HS-27A (cell line): ENCODE measurements around the gene SEBOX.

Experiments
- DNase-seq: peaks from one replicate; pipeline ENCODE4 v3.0.0-alpha.2; 2012; ENCODE audit warnings: low read depth, missing footprints

SEBOX gene, protein sequence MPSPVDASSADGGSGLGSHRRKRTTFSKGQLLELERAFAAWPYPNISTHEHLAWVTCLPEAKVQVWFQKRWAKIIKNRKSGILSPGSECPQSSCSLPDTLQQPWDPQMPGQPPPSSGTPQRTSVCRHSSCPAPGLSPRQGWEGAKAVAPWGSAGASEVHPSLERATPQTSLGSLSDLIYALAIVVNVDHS

DNA sequence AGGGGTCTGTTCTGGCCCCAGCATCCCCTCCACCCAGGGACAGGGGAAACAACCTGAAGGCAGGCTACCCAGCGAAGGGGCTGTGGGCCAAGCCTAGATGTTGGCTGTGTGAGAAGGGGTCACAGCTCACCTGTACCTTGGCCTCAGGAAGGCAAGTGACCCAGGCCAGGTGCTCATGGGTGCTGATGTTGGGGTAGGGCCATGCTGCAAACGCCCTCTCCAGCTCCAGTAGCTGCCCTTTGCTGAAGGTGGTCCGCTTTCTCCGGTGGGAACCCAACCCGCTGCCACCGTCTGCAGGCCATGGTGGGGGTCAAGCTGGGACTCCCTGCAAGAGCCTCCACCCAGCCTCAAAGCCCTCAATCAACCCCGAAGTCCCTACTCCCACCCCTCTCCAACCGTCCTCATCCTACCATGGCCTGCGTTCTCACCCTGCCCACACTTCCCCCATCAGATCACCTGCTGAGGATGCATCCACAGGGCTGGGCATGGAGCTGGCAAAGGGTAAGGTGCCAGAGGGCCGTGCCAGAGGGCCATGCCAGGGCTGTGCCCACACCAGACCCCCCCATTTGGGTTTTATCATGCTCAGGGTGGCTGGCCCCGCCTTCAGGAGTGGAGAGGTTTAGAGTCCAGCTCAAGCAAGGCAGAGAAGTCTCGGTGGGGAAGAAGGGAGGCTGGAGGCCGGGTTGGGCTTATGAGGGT, at the start of gene SEBOX:
Gene SEBOX (minus strand): TSS at position 535 of the 699 bp plus-strand sequence. CDS start 48 bp downstream, at position 487.
- no peak for DNase-seq

DNA sequence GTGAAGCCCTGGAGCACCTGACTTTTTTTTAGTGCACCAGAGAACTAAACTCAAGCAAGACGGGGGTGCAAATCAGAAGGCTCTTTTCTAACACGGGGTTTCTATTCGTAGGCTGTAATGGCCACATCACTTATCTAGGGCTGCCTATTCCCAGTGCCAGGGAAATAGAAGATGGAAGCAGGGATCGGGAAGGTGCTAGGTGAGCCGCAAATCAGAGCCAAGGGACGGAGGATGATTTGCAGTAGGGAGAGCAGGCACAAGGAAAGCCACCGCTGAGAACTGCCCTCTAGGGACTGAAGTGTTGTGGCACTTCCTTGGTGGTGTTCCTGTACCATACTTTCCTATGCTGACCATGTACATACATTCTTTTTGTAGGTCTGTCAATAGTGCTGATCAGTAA, 48.8 kb upstream of the SEBOX start:
- no peak for DNase-seq

DNA sequence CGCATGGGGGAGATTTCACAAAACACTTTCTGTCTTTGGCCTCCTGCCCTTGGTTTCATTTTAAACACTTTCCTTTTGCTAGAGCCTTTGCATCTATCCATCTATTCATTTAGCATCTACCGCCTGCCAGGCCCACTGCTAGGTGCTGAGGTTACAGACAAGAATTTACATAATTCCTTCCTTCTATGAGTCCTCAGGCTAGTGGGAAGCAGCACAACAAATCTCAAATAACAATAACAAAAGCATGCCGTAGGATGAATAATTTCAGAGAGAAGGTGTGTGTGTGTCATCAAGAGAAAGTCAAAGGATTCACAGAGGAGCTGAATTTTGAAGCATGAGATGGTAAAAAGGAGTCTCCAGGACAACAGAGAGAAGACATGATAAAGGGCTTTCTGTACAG, 47.1 kb upstream of the SEBOX start:
- DNase-seq, result no peak

DNA sequence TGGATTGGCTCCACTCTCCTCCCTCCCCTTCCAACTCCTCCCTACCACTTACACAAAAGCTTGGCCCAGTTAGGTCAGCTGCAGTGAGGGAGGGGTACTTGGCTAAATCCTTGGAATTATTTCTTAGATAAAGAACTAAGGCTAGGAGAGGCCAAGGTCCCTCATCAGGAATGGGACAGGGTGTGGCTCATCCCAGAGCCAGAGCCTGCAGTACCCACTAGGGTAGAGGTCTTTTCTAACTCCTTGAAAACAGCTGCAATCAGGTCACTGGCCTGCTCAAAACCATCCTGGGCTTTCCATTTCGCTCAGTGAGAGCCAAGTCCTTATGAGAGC, 42.9 kb upstream of the SEBOX start:
- DNase-seq, result no peak

DNA sequence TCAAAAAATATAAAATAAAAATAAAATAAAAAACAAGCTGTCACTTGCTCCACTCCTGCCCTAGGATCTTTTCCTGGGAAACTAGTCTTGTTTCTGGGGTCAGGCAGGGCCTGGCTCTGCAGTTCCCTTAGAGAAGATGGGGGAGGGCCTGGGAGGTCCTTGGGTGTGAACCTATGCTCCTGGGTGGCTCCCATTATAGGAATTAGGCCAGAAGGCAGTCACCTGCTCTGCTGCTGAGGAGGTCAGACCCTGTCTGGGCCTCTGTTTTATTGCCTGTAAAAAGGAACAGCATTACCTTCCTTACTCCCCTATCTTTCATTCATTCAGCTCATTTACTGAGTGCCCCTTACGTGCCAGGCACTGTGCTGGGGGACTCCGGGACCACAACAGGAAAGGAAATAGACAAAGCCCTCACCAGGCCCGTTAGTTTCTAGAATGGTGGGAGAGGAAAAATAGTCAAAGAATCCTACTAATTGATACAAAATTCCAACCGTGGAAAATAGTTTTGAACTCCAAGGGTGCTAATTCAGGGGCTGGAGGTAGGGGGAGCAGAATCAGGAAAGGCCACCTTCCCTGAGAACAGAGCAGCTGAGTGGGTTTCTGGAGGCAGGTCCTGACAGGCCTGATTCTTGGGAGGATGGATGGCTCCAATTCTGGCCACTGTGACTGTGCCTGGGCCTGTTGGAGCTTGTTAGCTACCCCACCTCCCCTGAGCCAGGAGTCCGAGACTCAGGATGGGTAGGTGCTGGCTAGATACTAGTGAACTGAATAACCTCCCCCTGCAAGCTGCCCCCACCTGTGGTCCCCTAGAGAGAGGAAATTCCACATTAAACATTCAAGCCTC, 42.4 kb upstream of the SEBOX start:
- DNase-seq, result no peak

DNA sequence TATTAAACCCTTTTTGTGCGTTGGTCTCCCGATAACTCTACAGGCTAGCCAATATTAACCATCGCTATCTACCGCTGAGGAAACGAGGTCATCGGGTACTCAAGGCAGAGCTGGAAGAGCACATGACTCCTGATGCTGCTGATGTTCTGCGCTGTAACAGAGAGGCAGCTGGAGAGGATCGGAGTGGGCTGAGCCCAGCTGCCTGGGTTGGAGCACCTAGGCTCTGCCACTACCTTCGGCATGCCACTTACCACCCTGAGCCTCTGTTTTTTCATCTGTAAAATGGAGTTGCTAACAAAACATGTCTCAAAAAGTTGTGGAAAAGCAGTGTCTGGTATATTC, 41.4 kb upstream of the SEBOX start:
- no peak for DNase-seq

DNA sequence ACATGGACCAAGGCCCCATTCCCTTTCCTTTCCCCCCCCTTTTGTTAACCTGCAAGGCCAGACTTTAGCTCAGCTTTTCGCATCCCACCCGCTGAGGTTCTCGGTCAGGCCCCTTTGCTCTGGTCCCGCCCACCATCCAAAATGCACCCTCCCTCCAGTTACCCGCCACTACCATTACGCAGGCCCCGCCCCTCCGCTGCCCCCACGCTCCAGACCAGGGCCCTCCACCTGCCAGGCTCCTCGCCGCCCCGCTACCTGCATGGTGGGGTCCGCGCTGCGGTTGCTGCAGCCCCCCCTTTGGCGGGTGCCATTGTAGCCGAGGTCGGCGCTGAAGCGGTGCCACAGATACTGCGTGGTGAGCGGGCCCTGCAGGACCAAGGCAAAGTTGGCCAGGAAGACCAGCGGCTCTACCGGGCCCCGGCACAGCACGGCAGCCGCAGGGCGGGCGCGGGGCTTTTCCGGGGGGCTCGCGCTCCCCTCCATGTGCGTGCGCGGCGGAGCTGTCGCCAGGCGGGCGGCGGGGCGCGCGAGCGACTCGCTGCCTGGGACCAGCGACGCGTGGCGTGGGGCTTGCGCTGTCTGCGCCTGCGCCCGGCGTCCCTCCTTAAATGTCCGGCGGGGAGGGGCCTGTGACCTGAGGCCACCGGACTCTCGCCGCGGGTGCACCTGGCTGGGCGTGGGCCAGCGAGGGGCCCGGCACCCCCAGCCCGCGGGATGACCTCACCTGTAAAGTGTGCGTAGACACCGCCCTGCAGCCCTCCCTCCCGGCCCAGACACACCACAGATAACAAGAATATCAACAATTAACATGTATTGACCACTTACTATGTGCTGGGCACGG, 40.9 kb upstream of the SEBOX start, which contains the start of gene SLC46A1:
Gene SLC46A1 (minus strand): TSS at position 581 of the 841 bp plus-strand sequence. CDS start 98 bp downstream, at position 483.
- no peak for DNase-seq

DNA sequence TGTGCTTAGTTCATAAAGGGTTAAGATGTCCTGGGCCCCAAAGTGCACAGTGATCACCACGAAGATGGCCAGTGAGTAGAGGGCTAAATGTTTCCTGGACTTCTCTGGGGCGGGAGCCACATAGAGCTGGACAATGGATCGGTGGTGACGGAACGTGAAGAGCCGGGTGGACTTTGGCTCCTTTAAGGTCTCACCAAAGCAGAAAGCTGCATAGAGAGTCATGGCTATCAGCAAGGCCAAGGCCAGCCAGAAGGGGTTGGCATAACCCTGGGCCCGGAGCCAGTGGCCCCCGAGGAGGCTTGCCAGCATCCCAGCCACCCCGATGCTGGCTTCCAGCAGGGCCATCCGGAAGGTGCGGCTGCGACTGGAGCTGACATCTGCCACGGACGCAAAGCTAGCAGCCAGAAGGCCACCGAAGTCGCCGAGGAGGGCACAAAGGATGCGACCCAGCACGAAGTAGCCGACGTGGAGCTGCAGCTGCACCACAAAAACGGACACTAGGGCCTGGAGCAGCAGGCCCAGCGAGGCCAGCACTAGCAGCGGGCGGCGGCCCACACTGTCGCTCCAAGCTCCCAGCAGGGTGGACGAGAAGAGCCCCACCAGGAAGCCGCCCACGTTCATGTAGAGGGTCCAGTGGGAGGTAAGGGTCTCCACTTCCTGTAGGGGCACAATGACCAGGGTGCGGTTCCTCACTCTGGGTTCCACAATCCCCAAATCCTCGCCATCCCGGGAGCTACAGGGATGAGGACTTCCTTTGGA, 40.0 kb upstream of the SEBOX start:
- DNase-seq, result no peak

DNA sequence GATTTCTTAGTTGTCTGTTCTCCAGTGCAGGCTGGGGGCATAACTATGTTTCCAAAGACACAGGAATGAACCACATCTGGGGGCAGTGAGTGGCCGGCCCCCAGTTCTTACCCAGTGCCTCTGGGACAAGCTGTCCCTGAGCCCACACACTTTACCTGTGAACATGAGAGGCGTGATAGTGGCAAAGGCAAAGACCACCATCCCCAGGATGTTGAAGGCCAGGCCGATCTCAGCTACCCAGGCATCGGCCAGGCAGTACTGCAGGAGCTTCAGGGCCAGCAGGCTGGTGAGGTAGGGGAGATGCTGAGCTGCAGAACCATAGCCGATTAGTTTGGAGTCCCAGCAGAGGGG, 39.4 kb upstream of the SEBOX start:
- no peak for DNase-seq

DNA sequence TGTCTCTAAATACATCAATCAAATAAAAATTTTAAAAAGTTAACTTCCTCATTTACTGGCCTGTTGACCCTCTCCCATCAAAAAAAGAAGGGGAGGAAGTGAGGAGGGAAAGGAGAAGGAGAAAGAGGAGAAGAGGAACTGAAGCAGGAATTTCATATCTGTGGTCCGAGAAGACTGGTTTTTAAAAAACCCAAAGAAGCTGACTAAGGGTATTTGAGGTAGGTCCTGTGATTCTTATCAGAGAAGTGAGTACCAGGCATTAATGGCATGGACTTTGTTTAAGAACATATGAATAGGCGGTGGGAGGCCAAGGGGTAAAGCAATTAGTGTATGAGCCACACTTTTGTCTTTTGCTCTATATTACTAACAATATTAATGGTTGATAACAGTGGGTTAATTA, 39.0 kb upstream of the SEBOX start:
- no peak for DNase-seq

DNA sequence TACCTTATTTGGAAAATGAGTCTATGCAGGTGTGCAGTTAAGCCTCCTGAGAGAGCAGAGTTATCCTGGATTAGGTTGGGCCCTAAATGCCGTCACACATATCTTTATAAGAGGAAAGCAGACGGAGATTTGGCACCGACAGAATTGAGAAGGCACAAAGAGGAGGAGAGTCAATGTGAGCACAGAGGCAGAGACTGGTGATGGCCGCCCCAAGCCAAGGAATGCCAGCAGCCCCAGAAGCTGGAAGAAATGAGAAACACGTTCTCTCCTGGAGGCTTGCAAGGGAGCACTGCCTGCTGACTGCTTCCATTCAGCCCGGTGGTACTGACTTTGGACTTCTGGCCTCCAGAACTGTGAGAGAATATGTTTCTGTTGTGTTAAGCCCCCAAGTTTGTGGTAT, 37.8 kb upstream of the SEBOX start:
- DNase-seq, result no peak

DNA sequence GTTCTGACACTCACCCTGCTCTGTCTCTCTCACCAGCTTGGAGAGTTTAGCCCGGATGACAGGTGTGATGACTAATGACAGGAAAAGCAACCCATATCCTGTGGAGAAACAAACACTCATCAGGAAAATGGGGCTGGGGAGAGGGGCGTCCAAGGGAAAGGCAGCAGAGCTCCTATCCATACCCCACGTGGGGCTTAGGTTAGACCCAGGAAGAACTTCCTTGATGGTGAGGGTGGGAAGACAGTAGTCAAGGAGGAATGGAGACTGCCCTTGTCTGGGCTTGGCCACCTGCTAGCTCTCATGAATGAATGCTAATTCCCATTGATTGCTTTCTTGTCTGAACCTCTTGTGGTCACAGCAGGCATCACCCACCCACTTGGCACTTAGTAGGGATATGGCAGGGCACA, 37.2 kb upstream of the SEBOX start:
- DNase-seq, result no peak

DNA sequence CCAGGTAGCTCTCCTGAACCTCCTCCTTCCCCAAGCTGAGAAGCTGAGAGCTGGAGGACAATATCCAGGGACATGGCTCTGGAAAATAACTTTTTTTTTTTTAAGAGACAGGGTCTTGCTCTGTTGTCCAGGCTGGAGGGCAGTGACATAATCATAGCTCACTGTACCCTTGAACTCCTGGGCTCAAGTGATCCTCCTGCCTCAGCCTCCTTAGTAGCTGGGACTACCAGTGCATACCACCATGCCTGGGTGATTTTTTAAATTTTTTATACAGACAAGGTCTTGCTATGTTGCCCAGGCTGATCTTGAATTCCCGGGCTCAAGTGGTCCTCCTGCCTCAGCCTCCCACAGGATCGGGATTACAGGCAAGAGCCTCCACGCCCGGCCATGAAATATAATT, 34.8 kb upstream of the SEBOX start:
- no peak for DNase-seq

DNA sequence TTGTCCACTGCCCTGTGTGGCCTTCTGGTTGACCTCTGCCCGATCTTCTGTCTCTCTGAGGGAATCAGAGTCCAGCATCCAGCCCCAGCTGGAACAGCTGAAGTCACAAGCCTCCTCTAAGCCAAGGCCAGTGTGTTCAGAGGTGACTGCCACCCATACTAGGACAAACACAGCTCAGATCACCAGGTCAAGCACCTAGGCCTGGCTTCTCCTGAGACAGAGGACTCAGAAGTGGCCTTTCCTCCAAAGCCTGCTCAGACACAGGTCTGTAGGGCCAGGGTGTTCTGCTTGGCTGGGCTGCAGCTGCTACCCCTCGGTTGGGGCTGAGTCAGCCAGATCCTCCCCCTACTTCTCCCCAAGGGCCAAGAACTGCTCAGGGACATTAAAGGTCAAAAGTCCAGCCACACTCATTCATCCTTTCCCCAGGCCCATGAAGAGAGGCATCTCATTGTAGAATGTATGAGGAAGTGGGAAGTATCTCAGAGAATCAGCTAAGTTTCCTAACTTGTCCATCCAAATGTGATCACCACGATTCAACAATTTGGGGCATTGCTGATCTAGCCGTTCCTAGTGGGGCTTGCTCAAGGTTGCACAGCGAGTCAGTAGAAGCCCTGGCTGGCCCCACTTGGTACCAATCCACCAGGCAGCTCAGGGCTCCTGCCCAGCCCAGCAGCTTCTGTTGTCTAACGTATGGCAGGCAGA, 33.4 kb upstream of the SEBOX start:
- no peak for DNase-seq

DNA sequence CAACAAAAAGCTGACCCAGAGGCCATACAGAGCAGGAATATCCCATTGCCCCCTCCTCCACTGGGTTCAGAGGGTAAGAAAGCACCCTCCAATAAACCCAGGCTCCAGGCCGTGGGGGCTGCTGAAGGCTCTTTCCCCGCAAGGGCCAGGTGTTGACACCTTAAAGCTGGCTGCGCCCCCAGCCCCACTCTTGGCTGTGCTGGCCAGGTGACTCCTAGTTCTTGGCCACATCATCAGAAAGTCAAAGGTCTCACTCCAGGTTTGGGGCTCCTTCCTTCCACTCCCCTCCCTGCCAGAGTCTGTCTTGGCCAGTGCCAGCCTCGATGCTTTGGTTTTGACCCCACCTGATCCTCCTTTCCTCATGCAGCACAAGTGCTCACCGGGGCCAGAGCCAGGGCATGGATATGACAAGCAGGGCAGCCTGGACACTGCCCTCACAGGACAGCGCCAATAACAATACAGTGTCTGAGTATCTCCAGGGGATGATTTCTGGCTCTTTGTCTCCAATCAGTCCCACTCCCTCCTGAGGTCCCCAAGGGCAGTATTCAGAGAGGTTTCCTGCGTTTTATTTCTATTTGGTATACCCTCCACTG, 32.8 kb upstream of the SEBOX start:
- no peak for DNase-seq

DNA sequence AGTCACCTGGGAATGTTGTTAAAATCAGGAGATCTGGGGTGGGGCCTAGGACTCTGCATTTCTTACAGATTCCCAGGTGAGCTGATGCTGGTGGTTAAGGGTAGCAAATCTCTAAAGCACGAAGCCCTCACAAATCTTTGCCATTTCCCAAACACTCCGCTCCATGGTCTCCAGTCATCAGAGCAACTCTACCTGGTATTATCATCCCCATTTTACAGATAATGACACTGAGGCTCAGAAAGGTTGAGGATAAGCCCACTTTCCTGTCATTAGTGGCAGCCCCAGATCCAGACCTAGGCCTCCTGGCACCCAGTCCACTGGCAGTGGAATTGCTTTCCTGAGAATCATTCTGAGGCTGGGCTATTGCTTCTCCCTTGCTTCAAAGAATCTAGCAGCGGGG, 32.3 kb upstream of the SEBOX start:
- DNase-seq, result no peak

DNA sequence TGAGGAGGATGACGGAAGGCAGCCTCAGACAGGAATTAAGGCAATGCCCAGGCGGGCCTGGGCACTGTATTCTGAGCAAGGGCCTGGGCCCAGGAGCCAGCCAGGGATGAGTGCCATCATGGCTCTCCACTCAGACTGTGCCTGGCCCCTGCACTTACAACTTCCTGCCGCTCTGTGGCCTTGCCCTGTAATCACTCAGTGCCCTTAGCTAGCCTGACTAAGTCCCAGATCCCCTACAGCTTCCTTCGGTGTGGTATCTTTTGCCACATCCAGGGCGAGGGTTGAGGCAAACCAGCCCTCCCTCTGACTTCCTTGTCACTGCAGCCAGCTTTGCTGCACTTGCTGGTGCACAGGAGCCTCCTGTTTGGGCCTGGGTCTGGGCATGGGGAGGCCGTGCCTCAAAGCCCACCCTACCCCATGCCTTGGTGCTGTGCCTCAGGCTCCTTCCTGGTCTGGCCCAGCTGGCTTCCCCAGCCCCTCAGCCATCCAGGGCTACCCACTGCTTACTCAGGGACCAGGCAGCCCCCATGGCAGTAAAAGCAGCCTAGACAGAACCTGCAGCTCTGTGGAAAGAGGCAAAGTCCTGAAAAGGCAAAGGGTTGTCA, 31.7 kb upstream of the SEBOX start:
- no peak for DNase-seq

DNA sequence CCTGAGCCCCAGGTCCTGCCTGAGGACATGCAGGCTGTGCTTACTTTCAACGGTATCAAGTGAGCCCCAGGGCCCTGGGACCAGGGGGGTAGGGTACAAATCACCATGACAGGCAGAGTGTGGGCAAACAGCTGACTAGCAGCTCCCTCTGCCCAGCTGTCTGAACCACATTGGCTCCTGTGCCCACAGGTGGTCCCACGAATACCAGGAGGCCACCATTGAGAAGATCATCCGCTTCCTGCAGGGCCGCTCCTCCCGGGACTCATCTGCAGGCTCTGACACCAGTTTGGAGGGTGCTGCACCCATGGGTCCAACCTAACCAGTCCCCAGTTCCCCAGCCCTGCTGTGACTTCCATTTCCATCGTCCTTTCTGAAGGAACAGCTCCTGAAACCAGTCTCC, 31.0 kb upstream of the SEBOX start:
- DNase-seq, result no peak

DNA sequence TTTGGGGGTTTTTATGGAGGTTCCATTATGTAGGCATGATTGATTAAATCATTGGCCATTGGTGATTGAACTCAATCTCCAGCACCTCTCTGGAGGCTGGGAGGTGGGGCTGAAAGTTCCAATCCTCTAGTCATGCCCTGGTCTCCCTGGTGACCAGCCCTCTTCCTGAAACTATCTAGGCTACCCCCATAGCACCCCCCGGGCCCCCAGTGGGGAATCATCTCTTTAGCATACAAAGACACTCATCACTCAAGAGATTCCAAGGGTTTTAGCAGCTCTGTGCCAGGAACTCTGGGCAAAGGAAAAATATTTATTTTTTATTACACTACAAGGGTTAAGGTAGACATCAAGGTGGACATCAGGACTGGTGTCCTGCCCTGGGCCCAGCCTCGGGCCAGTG, 30.4 kb upstream of the SEBOX start:
- no peak for DNase-seq
